ENCODE results near the gene CTDSPL.

- TF ChIP-seq POLR2AphosphoS5 (IDR thresholded peaks at IDR 0.05) (no peak), CTCF (IDR thresholded peaks at IDR 0.05) (no peak), POLR2A (IDR thresholded peaks at IDR 0.05) (no peak)
Measured at GRCh38 chr3:38016847-38017444, 155.3 kb downstream of the CTDSPL start.

All from prostate gland (tissue), 2 donors.